IMR-90 (cell line): ENCODE data around the gene SEMA4D. TPM values are rescaled to one million over a fixed set of nuclear protein-coding genes. Genes with fewer than 3 reads are reported as not detected.

ENCODE experiments used
- ATAC-seq: fragments of 200-7000 bp; cut with Tn5 transposase; 2 replicates; pipeline ENCODE4 v1.9.1; 2020; ENCODE audit warnings: low read depth, mild to moderate bottlenecking, moderate library complexity
- BruUV-seq: library from RNA; stranded (reverse); fragments of 400-500 nt; replicated peaks from 2 replicates; lab custom pipeline; 2021; lab: Mats Ljungman, UMichigan
- CTCF ChIA-PET: fragments of 300-600 bp; formaldehyde crosslinking; extraction: SDS; loops from one replicate; lab custom pipeline; 2021; ENCODE audit warnings: antibody characterized with exemption; lab: Yijun Ruan, JAX
- POLR2A ChIA-PET: fragments of 300-600 bp; sonication (Branson Sonifier 250); formaldehyde crosslinking; loops from one replicate; lab custom pipeline; 2022; ENCODE audit warnings: antibody characterized with exemption; ENCODE audit not compliant: unreplicated experiment; lab: Charles Lee
- DNase-seq: peaks from one replicate; pipeline ENCODE4 v3.0.0; 2013
- H2AFZ ChIP-seq: replicated peaks from 2 replicates; pipeline ENCODE3; 2013; ENCODE audit warnings: low read length, mild to moderate bottlenecking; ENCODE audit not compliant: poor library complexity
- H2AK5ac ChIP-seq: 2 replicates; pipeline ENCODE4 v1.6.1; 2013; ENCODE audit warnings: low read depth, low read length, inconsistent platforms
- H2AK9ac ChIP-seq: replicated peaks from 2 replicates; pipeline ENCODE3; 2013; ENCODE audit warnings: mild to moderate bottlenecking, low read depth, low read length, moderate library complexity; ENCODE audit not compliant: poor library complexity
- H2BK120ac ChIP-seq: 2 replicates; pipeline ENCODE4 v1.6.1; 2013; ENCODE audit warnings: low read depth, low read length, inconsistent platforms
- H2BK15ac ChIP-seq: 3 replicates; pipeline ENCODE4 v1.6.1; 2013; ENCODE audit warnings: low read depth, low read length, inconsistent platforms
- H2BK20ac ChIP-seq: 2 replicates; pipeline ENCODE4 v1.6.1; 2013; ENCODE audit warnings: low read depth, mild to moderate bottlenecking, inconsistent platforms, low read length, moderate library complexity
- H2BK5ac ChIP-seq: 2 replicates; pipeline ENCODE4 v1.6.1; 2013; ENCODE audit warnings: mild to moderate bottlenecking, low read depth, low read length, inconsistent platforms; ENCODE audit not compliant: poor library complexity, severe bottlenecking
- H3K14ac ChIP-seq: replicated peaks from 2 replicates; pipeline ENCODE4 v1.6.1; 2013; ENCODE audit warnings: low read depth, low read length, inconsistent platforms
- H3K18ac ChIP-seq: 2 replicates; pipeline ENCODE4 v1.6.1; 2013; ENCODE audit warnings: low read depth, low read length, control low read depth
- H3K23ac ChIP-seq: 2 replicates; pipeline ENCODE4 v1.6.1; 2013; ENCODE audit warnings: low read depth, low read length, inconsistent platforms
- H3K27ac ChIP-seq: 2 replicates; pipeline ENCODE4 v1.5.1; 2013; ENCODE audit warnings: mild to moderate bottlenecking, control low read depth, low read length; ENCODE audit not compliant: insufficient read depth
- H3K27me3 ChIP-seq: 2 replicates; pipeline ENCODE4 v1.6.1; 2013; ENCODE audit warnings: low read length; ENCODE audit not compliant: control insufficient read depth, insufficient read depth
- H3K36me3 ChIP-seq: 2 replicates; pipeline ENCODE4 v1.6.1; 2013; ENCODE audit warnings: low read length, mixed read lengths; ENCODE audit not compliant: control insufficient read depth, insufficient read depth
- H3K4ac ChIP-seq: 2 replicates; pipeline ENCODE4 v1.6.1; 2013; ENCODE audit warnings: low read depth, low read length, inconsistent platforms
- H3K4me1 ChIP-seq: 2 replicates; pipeline ENCODE4 v1.6.1; 2013; ENCODE audit warnings: low read length, mixed read lengths; ENCODE audit not compliant: control insufficient read depth, insufficient read depth
- H3K4me2 ChIP-seq: 2 replicates; pipeline ENCODE4 v1.6.1; 2013; ENCODE audit warnings: low read depth, mild to moderate bottlenecking, control low read depth, low read length, moderate library complexity
- H3K4me3 ChIP-seq: 2 replicates; pipeline ENCODE4 v1.5.1; 2013; ENCODE audit warnings: low read depth, mild to moderate bottlenecking, control low read depth, low read length, moderate library complexity; ENCODE audit not compliant: insufficient read depth
- H3K56ac ChIP-seq: 2 replicates; pipeline ENCODE4 v1.6.1; 2013; ENCODE audit warnings: low read length, inconsistent platforms; ENCODE audit not compliant: insufficient read depth; ENCODE audit errors: extremely low read depth
- H3K79me1 ChIP-seq, 2 experiments: 2 replicates each; pipeline ENCODE4 v1.6.1; 2013; ENCODE audit warnings: low read length in 2 of 2, inconsistent platforms in 1 of 2, low read depth in 1 of 2
- H3K9ac ChIP-seq: 2 replicates; pipeline ENCODE4 v1.6.1; 2013; ENCODE audit warnings: low read depth, low read length, control low read depth
- H3K9me1 ChIP-seq: 2 replicates; pipeline ENCODE4 v1.6.1; 2013; ENCODE audit warnings: low read length, inconsistent platforms; ENCODE audit not compliant: insufficient read depth
- H3K9me3 ChIP-seq: 2 replicates; pipeline ENCODE4 v1.6.1; 2013; ENCODE audit warnings: low read length; ENCODE audit not compliant: control insufficient read depth, insufficient read depth
- H4K20me1 ChIP-seq: 2 replicates; pipeline ENCODE4 v1.6.1; 2013; ENCODE audit warnings: low read length, inconsistent platforms; ENCODE audit not compliant: insufficient read depth
- H4K5ac ChIP-seq: 2 replicates; pipeline ENCODE4 v1.6.1; 2013; ENCODE audit warnings: mild to moderate bottlenecking, low read depth, low read length, control low read depth
- H4K8ac ChIP-seq, 2 experiments: 2 replicates each; pipeline ENCODE4 v1.6.1; 2013; ENCODE audit warnings: low read depth in 2 of 2, low read length in 2 of 2, control low read depth in 1 of 2, inconsistent platforms in 1 of 2
- H4K91ac ChIP-seq: 2 replicates; pipeline ENCODE4 v1.6.1; 2013; ENCODE audit warnings: low read depth, low read length, inconsistent platforms; ENCODE audit not compliant: insufficient read depth
- BHLHE40 ChIP-seq: fragments of 150-350 bp; IDR thresholded peaks from 2 replicates; pipeline ENCODE4 v1.6.1; 2016; ENCODE audit warnings: mild to moderate bottlenecking, low read depth, low read length
- ELK1 ChIP-seq: fragments of 150-350 bp; IDR thresholded peaks from 2 replicates; pipeline ENCODE4 v1.6.1; 2016; ENCODE audit warnings: low read depth, mild to moderate bottlenecking, low read length, moderate library complexity, borderline replicate concordance
- POLR2A ChIP-seq: IDR thresholded peaks from 2 replicates; pipeline ENCODE4 v1.6.1; 2012; ENCODE audit warnings: mild to moderate bottlenecking, low read depth, low read length
- RAD21 ChIP-seq: IDR thresholded peaks from 2 replicates; pipeline ENCODE4 v1.6.1; 2012; ENCODE audit warnings: low read length, improper control_type of control experiment
- WGBS, 2 experiments: methylation state at CpG; one replicate each; pipeline versions ENCODE4 v1.1.5 to v1.1.7; 2013; ENCODE audit warnings: missing lambda C conversion rate in 2 of 2; ENCODE audit not compliant: insufficient read length in 1 of 2; ENCODE audit errors: extremely low coverage in 2 of 2; 5-methylcytosine and 5-hydroxymethylcytosine counted together
- dilution Hi-C: fragments of 300-500 bp; cut with HindIII; formaldehyde crosslinking; loops from one replicate; pipeline ENCODE4 v1.14.3; 2018; ENCODE audit warnings: low sequenced_read_pairs; ENCODE audit not compliant: unreplicated experiment
- in situ Hi-C: fragments of 300-500 bp; cut with MboI; formaldehyde crosslinking; loops from 3 replicates; pipeline ENCODE4 v1.14.3; 2019; ENCODE audit warnings: low sequenced_read_pairs, inconsistent platforms, mixed read lengths
- intact Hi-C: fragments of 100-400 bp; cut with micrococcal nuclease; formaldehyde crosslinking; loops from 2 replicates; pipeline ENCODE4 v1.10.0; 2022
- polyA plus RNA-seq, 3 experiments: library from polyadenylated mRNA; depleted of rRNA; stranded (reverse); fragments of >200 nt; gene quantifications; 2 replicates each; pipeline ENCODE4 v1.2.3, GENCODE V29; 2012; ENCODE audit warnings: low replicate concordance in 1 of 3
- total RNA-seq: library from RNA; depleted of rRNA; stranded (reverse); fragments of >200 nt; gene quantifications from 2 replicates; pipeline ENCODE4 v1.2.3, GENCODE V29; 2012

SEMA4D gene
- total and polyA plus RNA-seq, 2 of the 4 experiments (the other 2 are of a cell fraction): 0.90 to 1.5 TPM

GRCh38 chr9:89522959-89523285 is 25.0 kb upstream of the SEMA4D start:
- Histone ChIP-seq H4K5ac (no peak overlapping the region), H3K79me1 (no peaks in the 10 kb centered on the region), H2BK120ac (no peak overlapping the region), H4K8ac (no peak overlapping the region), H3K9me3 (no peaks in the 10 kb centered on the region; the same call in 1 of the 2 replicates), H3K36me3 (no peaks in the 10 kb centered on the region), H2AK9ac (no peak overlapping the region), H4K91ac (no peak overlapping the region), H2BK15ac (no peak overlapping the region), H3K27me3 (peaks cover 11% of the 10 kb centered on the region), H3K4ac (no peak overlapping the region), H2BK5ac (no peak overlapping the region), H2BK20ac (no peak overlapping the region; the same call in 1 of the 2 replicates), H3K4me3 (no peak overlapping the region), H4K20me1 (no peaks in the 10 kb centered on the region; the same call in 1 of the 2 replicates), H3K4me2 (no peak overlapping the region), H3K9ac (no peak overlapping the region), H3K23ac (no peak overlapping the region), H2AK5ac (no peak overlapping the region), H3K27ac (no peak overlapping the region), H3K18ac (no peak overlapping the region; the same call in 1 of the 2 replicates), H3K56ac (no peak overlapping the region), H3K4me1 (peaks cover 4% of the 10 kb centered on the region; the same call in 1 of the 2 replicates), H3K14ac (no peak overlapping the region), H3K9me1 (no peaks in the 10 kb centered on the region), H2AFZ (no peak overlapping the region)
- POLR2A ChIA-PET: no interaction called here
- WGBS, 2 experiments: no CpG with 5 or more reads among the region's 2 CpGs
- BruUV-seq: no TSS peak
- intact Hi-C loops (no loop called here), in situ Hi-C loops (no loop called here), dilution Hi-C loops (no loop called here)
- TF ChIP-seq BHLHE40 (no peak), RAD21 (no peak), POLR2A (no peak), ELK1 (no peak)
- no peak for DNase-seq
- CTCF ChIA-PET: no interaction called here
- ATAC-seq: no peak
